Measurements from ENCODE around the gene CERS1.

- TF ChIP-seq CTCF (IDR thresholded peaks at IDR 0.05; ENCODE audit: low read depth, low read length, missing input control), result no peak
- TF ChIP-seq ZBTB33 (IDR thresholded peaks at IDR 0.05), result no peak
- TF ChIP-seq REST (IDR thresholded peaks at IDR 0.05), result no peak
- TF ChIP-seq SP1 (IDR thresholded peaks at IDR 0.05), result no peak
- TF ChIP-seq MAX (IDR thresholded peaks at IDR 0.05), result no peak
- no peak for TF ChIP-seq GABPA (IDR thresholded peaks at IDR 0.05 in 1 of 2, conservative IDR thresholded peaks at IDR 0.05 in 1 of 2)
- TF ChIP-seq HNF4G (IDR thresholded peaks at IDR 0.05), result no peak
- no peak for TF ChIP-seq YY1 (IDR thresholded peaks at IDR 0.05)
- TF ChIP-seq JUND (IDR thresholded peaks at IDR 0.05), result no peak
- TF ChIP-seq NR2F2 (IDR thresholded peaks at IDR 0.05), result no peak
- no peak for TF ChIP-seq TAF1 (conservative IDR thresholded peaks at IDR 0.05)
- TF ChIP-seq FOXA1 (IDR thresholded peaks at IDR 0.05), result no peak
Observed at GRCh38 chr19:18862976-18863842, 32.7 kb downstream of the CERS1 start.
